ENCODE measurements around the gene IL4I1.
A peak's percentile ranks its signal among the peaks of the same experiment; 100 is the strongest.

IL4I1 gene

GRCh38 chr19:49849433-49850220 is 47.1 kb downstream of the IL4I1 start:
- no peak for DNase-seq

GRCh38 chr19:49848938-49849337 is 47.7 kb downstream of the IL4I1 start:
- no peak for DNase-seq

- peak in 1 of 2 experiments; percentile 29 for DNase-seq
These were observed 48.7 kb downstream of the IL4I1 start for GRCh38 chr19:49847731-49848696.

GRCh38 chr19:49846408-49846807 is 50.3 kb downstream of the IL4I1 start:
- DNase-seq: no peak

- DNase-seq: no peak
These were observed 51.3 kb downstream of the IL4I1 start for GRCh38 chr19:49845414-49845813.

GRCh38 chr19:49844138-49845095 is 52.3 kb downstream of the IL4I1 start:
- DNase-seq: no peak

- DNase-seq: no peak
These were observed 53.4 kb downstream of the IL4I1 start for GRCh38 chr19:49843265-49843664.

- no peak for DNase-seq
These were observed 55.9 kb downstream of the IL4I1 start for GRCh38 chr19:49840736-49841249.

GRCh38 chr19:49840321-49840720 is 56.4 kb downstream of the IL4I1 start:
- no peak for DNase-seq

GRCh38 chr19:49839713-49840112 is 57.0 kb downstream of the IL4I1 start:
- DNase-seq: no peak
